NCI-H446 (cell line): Measurements from ENCODE around the gene KRT83.
A peak's percentile ranks its signal among the peaks of the same experiment; 100 is the strongest.
"Not testable (repeated sequence)": the region's sequence is repeated elsewhere in the genome, so short reads cannot be mapped to it uniquely, and the experiment has no call there.

ENCODE experiments used
- DNase-seq, 2 experiments: peaks; one replicate each; lab custom pipeline; 2025; lab: John Stamatoyannopoulos, UW

KRT83 gene

DNA sequence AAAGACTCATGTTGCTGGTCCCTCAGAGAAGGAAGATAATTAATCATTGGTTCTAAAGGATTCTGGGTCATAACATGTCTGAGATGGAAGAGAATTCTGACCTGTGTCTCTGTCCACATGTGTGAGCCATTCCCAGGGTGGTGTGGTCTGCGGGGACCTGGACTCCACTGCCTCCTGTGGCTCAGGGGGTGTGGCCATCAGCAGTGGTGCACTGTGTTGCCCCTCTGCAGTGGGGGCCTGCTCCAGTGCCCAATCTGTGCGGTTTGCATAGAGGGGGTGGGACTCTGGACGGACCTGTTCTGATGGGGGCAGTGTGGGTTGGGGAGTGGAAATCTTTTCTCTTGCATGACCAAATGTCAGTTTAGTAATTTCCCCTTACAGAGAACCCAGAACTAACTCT is 32.6 kb upstream of the KRT83 start:
- DNase-seq, result no peak

DNA sequence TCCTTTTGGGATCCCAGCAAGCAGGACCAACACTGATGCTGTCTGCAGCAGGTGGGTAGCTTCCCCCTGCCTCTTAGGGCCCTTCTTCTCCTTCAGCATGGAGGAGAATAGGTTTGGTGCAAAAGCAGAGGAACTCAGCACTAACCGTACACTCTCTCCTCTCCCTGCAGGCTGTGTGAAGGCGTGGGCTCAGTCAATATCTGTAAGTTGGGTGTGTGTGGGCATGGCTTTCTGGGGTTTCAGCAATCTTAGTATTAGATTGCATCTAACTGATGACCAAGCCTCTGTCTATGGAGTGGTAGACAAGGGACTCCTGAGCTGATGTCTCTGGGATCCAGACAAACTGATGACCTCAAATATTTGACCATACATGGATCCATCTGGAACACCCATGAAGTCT is 31.8 kb upstream of the KRT83 start:
- no peak for DNase-seq

DNA sequence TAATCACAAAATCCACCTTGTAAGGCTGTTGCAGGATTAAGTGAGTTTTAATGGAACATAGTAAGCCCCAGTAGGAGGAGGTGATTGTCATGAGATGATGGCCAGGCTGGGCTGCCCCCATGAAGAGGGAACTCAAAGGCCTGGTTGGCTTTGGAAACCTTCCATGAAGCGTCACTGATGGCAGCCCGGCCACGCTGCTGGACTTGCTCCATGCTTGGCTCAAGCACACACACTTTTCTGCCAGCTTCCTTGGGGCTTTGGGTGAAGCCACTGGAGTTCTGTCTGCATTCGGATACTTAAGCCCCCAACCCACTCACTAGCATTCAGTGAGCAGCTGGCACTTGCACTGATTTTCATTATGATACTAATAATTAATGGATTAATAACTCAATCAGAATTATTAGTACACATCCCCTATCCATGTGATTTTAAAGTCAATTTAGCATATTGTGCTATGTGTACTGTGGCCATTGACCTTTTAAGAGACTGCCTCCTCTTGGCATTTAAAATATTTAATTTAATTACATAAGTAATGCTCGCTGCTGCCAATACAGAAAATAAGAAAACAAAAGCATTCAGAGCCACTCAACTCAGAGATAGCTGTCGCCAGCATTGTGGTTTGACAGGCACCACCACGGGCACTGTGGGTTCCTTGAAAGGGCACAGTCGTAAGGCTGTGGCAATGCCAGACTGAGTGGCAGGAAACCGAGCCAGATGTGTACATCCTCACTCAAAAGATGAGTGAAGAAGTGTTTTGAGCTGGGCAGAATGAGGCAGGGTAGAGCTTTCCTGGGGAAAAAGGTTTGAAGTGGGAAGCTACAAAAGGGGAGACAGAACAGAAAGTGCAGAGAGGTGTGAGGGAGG is 30.2 kb upstream of the KRT83 start:
- peak; percentile 14 to 74 for DNase-seq

DNA sequence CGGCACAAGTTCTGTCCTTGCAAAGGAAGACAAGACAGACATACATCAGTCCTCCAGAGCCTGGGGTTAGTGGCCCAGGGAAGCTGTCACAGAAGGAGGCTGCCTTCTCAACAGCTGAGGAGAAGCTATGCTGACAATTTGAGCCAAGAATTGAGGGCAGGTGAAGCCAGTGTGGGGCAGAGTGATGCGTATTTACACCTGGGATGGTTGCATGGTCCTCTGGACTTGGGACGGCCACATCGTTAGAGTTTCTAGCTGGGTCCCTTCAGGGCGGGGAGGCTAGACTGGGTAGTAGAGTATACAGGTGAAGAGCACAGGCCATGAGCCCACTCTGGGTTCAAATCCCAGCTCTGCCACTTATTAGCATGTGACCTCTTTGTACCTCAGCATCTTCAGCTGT is 29.6 kb upstream of the KRT83 start:
- no peak for DNase-seq

DNA sequence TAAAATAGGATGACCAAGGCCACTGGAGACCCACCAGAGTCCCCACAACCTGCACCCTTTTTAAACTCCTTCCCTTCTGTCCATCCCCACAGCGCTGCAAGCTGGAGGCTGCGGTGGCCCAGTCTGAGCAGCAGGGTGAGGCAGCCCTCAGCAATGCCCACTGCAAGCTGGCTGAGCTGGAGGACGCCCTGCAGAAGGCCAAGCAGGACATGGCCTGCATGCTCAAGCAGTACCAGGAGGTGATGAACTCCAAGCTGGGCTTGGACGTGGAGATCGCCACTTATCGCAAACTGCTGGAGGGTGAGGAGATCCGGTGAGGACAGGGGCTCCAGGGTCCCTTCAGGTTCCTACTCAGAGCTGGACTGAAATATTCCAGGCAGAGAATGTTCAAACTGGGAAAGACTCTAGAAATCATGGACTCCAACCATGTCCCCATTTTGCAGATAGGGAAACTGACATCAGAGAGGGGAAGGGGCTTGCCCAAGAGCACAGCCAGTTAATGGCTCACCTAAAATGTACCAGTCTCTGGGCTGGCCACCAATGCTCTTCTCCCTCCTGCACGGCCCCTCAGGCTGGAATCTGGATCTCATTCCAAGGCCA is 28.9 kb upstream of the KRT83 start:
- DNase-seq, result no peak

DNA sequence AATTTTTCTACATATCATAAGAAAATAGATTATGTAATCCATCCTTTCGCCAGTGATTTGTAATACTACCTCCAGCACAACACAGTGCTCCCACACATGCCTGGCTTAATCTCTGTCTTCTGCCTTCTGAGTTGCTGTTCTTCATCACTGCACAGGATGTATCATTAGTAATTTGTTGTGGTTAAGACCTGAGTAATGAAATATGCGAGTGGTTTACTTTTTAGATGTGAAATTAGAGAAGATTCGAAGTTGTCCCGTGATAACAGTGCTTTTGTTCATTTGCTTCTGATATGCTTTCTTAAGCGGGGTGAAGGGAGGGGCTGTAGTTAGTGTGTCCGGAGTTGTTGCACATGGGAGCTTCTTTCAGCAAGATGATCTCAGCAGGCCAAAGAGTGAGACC is 28.0 kb upstream of the KRT83 start:
- no peak for DNase-seq

DNA sequence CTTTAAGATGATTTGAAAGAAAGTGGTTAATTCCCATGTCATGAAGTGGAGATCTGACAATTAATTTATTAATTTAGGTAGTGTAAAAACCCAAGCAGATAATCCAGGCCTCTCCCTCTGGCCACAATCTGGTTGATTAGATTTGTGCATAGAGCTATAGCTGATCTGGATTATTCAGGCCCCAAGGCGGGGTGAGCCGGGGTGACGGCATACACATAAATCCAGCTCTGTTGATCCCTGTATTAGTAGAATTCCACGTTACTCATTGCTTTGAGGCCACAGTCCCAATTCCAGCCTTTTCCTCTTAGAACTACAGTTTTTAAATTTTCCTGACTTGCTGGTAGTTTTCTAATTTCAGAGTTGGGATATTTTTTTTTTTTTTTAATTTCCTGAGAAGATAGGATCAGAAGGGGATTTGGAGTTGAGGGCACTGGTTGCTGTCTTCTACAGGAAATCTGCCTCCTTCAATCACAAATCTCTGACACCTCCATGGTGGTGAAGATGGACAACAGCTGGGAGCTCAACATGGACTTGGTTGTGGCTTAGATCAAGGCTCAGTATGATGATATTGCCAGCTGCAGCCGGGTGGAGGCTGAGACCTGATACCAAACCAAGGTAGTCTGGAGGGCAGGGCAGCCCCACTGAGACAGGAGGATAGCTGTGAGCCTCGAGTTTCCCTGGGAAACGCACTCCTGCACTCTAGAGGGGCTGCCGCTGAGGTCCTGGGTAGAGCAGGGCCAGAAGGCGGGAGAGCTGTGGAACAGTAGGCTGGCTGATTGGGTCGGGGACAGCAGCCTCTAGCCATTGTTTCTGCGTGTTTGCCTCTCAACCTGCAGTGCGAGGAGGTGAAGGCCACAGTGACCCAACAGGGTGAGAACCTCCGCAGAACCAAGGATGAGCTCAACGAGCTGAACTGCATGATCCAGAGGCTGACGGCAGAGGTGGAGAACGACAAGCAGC is 26.6 kb upstream of the KRT83 start:
- DNase-seq, result no peak

DNA sequence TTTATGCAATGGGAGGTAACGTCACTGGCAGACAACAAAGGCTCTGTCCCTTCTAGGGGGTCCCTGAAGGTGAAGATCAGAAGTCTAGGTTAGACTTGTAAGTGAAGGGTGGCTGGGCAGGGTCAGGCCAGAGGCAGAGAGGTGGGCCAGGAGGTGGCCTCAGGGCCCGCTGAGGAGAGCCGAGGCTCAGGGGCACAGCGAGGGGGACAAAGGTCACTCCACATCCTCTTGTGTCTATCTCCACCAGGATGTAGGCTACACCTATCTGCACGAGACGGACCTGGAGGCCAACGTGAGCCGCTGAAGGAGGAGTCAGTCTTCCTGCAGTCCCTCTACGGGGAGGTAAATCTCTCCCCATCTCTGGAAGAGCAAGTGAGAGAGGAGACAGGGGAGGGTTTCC is 25.8 kb upstream of the KRT83 start:
- no peak for DNase-seq

DNA sequence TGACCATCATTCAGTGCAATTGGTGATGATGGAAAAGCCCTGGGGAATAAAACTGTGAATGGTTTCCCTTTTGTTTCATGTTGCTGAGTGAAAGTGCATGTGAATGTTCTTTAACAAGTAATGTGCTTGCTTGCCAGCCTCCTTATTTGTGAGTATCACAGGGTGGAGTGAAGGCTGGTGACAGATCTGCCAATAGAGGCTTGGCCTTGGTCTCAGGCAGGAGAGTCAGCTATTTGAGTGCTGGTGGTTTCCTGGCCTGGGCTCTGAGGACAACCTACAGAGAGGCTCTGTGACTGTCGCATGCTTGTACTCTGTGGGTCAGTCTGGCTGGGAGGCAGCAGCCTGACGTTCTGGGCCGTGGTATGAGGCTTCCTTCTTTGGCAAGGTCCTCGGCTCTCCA is 25.4 kb upstream of the KRT83 start:
- DNase-seq, result no peak

DNA sequence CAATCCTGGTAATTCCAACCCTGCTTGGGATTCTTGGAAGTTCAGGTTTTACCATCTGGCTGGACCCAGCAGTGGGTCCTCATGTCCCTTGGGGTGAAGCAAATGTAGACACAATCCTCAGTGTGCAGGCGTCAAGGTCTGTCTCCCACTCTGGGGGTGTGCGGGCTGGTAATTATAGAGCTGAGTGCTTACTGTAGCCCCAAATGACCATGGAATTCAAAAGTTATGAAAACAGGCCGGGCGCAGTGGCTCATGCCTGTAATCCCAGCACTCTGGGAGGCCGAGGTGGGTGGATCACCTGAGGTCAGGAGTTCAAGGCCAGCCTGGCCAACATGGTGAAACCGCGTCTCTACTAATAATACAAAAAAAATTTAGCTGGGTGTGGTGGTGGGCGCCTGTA is 23.8 kb upstream of the KRT83 start:
- not testable (repeated sequence) for DNase-seq

DNA sequence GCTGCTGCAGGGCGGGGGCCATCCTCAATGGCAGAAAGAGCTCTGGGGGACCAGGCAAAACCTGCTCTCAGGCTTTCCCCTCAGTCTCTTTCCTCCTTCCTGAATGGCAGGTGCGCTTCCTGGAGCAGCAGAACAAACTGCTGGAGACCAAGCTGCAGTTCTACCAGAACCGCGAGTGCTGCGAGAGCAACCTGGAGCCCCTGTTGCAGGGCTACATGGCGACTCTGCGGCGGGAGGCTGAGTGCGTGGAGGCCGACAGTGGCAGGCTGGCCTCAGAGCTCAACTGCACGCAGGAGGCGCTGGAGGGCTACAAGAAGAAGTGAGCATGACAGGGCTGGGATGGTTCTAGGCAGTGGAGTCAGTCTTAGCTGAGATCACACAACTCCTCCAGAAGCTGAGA is 22.9 kb upstream of the KRT83 start:
- no peak for DNase-seq

DNA sequence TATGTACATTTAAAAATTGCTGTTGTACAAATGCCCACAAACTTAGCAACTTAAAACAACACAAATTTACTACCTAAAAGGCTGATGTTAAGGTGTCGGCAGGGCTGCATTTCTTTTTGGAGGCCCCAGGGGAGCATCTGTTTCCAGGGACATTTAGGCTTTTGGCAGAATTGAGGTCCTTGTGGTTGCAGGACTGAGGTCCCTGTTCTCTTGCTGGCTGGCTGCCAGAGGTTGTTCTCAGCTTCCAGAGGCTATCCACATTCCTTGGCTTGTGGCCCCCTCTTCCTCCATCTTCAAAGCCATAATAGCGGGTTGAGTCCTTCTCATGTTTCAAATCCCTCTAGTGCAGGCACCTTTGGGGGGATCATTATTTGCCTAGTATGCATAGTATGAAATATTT is 22.4 kb upstream of the KRT83 start:
- no peak for DNase-seq

DNA sequence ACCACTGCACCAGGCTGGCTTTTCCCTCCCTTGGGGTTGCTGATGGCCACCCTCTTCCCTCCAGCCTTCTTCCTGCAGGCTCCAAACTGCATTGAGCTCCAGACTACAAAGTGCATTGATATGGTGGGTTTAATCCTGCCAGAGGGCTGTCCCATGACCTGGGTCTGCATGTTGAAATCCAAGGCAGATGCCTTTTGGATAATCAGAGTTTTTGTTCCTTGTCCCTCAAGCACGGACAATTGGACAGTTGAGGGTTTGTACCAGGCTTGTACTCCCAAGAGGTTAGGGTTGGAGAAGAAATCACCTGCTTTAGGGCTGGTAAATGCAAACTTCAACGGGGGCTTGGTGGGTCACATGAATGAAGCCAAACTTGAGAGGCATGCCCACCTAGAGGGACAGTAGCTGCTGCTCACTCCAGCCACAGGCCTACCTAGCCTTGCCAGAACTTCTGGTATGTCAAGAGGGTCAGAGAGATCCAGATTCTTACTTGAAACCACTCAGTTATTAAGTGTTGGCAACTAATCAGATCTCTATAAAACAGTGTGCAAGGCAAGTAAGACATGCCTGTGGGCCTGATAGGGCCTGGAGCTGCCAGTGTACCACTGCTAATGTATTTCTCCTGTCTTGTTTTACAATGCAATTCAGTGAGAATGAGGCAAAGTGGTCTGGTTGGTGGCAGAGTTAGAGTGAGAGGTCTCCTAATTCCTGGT is 21.7 kb upstream of the KRT83 start:
- no peak for DNase-seq

DNA sequence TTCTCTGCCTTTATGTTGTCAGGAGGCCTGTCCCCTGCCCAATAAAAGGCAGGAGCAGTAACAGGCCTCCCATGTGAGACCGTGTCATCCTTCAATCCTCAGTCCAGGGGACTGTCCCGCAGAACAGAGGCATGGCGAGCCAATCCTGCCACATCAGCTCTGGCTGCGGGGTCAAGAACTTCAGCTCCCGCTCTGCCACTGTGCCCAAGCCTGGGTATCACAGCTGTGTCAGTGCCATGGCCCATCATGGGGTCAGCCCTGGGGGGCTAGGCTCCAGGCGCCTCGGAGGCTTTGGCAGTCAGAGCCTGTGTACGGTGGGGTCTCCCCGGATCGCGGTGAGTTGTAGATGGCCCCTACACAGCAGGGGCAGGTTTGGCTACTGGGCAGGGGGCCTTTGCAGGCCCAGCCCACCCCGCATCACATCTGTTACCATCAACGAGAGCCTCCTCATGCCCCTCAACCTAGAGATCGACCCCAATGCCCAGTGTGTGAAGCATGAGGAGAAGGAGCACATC is 19.9 kb upstream of the KRT83 start:
- DNase-seq, result no peak

DNA sequence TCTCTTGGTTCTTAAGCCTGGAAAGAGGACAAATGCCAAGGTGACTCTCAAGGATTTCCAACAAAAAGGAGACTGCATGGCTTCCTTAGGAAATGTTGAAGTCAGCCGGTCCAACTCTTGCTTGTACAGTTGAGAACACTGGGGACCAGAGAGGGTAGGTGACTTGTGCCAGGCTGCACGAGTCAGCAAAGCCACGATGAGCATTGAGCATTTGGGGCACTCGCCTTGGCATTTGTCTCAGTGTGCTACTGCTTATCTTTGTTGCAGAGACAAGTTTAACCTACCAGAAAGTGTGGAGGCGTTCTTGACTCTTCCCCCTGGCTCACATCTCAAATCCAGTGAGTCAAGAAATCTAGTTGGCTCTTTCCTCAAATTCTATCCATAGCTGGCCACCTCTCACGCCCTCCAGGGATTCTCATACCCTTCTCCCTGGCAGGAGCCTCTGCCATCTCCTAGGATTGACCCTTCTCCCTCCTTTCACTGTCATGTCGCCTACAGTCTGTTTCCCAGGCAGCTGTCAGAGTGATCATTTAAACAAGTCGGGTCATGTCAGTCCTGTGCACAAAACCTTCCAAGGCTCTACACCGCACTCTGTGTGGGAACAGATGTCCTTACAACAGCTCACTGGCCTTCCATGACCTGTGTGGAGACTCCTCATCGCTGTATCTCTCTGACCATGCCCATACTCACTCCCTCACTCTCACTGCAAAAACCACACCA is 17.2 kb upstream of the KRT83 start:
- DNase-seq, result peak in 1 of 2 experiments; percentile 58

DNA sequence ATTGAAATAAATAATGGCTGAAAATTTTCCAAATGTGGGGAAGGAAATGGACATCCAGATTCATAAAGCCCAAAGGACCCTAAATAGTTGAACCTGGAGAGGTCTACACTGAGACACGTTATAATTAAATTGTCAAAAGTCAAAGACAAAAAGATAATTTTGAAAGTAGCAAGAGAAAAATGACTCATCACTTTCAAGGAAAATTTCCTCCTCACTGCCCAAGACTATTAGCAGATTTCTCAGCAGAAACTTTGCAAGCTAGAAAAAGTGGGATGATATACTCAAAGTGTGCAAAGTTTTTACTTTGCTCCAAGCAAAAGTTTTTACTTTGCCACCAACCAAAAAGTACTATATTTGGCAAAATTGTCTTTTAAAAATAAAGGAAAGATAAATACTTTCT is 15.9 kb upstream of the KRT83 start:
- no peak for DNase-seq

DNA sequence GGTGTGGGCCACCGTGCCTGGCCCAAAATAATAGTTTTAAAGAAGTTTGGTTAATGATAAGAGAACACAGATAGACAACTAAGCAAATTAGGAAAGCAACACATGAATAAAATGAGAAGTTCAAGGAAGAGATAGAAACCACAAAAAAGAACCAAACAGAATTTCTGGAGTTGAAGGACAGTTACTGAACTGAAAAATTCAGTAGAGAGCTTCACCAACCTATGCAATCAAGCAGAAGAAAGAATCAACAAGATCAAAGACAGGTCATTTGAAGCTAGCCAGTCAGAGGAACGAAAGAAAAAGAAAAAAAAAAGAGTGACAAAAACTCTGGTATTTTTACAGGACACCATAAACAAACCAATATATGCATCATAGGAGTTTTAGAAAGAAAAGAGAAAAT is 15.4 kb upstream of the KRT83 start:
- no peak for DNase-seq

DNA sequence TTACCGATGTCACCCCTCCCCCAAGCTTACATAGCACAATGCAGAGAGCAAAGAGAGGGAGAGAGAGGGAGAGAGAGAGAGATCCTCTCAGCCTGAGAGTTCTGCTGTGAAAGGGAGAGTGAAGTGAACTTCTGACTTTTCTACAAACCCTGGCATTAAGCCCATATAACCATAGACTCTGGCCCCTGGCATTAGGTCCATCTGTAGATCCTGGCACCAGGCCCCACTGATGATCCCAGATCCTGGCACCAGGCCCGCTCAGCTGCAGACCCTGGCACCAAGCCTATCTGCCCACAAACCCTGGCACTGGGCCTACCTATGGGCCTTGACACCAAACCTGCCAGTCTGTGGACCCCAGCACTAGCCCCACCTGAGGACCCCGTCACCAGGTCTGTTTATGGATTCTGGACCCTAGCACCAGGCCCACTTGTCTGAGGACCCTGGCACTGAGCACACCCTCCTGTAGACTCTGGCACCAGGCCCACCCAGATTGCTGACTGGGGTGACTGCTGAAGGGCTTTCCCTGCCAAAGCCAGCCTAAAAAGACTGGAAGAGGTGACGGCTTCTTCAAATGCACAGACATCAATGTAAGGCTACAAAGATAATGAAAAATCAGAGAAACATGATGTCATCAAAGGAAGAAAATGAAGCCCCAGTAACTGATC is 14.5 kb upstream of the KRT83 start:
- DNase-seq, result peak; percentile 86 to 95

DNA sequence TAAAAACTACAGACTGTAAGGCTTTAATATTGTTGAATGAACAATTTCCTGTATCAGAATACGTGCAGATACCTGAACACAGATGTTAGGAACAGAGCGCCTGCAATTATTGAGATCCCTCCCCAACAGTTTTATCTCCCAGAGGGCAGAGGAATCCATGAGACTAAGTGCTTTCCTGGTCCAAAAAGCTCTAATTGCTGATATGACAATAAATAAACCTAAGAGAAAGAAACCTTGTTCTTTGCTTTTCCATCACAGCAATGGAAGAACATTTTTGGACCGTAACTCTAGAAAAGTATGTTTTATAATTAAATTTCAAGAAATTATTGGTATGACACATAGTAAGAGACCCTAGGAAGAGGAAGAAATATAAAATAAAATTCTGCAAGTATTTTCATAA is 13.0 kb upstream of the KRT83 start:
- DNase-seq, result no peak

DNA sequence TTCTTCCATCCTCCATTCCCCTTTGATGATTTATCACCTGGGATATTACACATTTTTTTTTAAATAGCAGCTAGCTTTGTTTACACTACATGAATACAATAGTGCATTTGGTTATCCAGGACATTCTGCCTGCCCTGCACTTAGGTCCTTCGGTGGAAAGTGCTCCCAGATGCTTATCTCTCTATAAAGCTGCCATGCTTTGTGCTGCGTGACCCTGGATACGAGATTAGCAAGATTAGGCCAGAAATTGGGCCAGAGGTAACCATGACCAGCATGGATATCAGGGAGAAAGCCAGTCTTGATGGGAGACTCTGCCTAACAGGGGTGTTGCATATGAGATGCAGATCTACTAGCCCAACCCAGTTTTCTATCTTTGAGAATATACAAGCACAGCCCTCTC is 12.1 kb upstream of the KRT83 start:
- no peak for DNase-seq

DNA sequence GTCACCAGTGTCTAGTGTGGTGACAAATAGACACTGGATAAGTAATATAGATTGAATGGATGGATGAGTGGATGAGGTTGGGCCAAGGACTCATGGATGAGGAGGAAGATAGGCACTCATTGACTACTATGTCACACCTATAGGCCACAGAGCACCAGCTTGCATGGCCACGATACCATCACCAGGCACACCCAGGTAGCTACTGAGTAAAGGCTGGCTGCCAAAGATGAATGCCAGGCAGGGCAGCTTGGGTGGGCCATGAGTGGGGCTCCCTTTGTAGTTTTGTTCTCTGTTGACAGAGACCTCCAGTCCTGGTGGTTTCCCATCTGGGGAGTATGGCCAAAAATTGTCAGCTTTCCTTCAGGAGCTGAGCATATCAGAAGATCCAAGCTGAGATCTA is 11.2 kb upstream of the KRT83 start:
- no peak for DNase-seq
